Neuronal stem cell (in vitro differentiated cells): Measurements from ENCODE around the gene TSNAX.

Experiments used
- DNase-seq: peaks from one replicate; pipeline ENCODE4 v3.0.0-alpha.2; 2013; ENCODE audit warnings: low spot score
- H2AFZ ChIP-seq: one replicate; pipeline ENCODE4 v1.6.1; 2013; ENCODE audit warnings: mild to moderate bottlenecking, low read length, inconsistent platforms
- H2AK5ac ChIP-seq: 2 replicates; pipeline ENCODE4 v1.6.1; 2013; ENCODE audit warnings: low read depth, mild to moderate bottlenecking, inconsistent platforms, low read length, moderate library complexity, mixed read lengths
- H2BK120ac ChIP-seq: 2 replicates; pipeline ENCODE4 v1.6.1; 2013; ENCODE audit warnings: low read depth, mild to moderate bottlenecking, inconsistent platforms, low read length, moderate library complexity, mixed read lengths
- H2BK12ac ChIP-seq: one replicate; pipeline ENCODE4 v1.6.1; 2013; ENCODE audit warnings: low read length, inconsistent platforms
- H2BK15ac ChIP-seq: 2 replicates; pipeline ENCODE4 v1.6.1; 2013; ENCODE audit warnings: mild to moderate bottlenecking, low read length, inconsistent platforms, mixed read lengths
- H2BK5ac ChIP-seq: one replicate; pipeline ENCODE4 v1.6.1; 2013; ENCODE audit warnings: inconsistent platforms, mild to moderate bottlenecking, low read length, moderate library complexity
- H3K14ac ChIP-seq: one replicate; pipeline ENCODE4 v1.6.1; 2013; ENCODE audit warnings: low read length, inconsistent platforms
- H3K18ac ChIP-seq: 2 replicates; pipeline ENCODE4 v1.6.1; 2013; ENCODE audit warnings: low read length, inconsistent platforms
- H3K23ac ChIP-seq: 2 replicates; pipeline ENCODE4 v1.6.1; 2013; ENCODE audit warnings: low read depth, mild to moderate bottlenecking, mixed read lengths, low read length, inconsistent platforms; ENCODE audit not compliant: poor library complexity
- H3K27ac ChIP-seq: replicated peaks from 3 replicates; pipeline ENCODE4 v1.5.1; 2013; ENCODE audit warnings: low read length, inconsistent platforms
- H3K27me3 ChIP-seq, 3 experiments: 2 replicates each; pipeline ENCODE4 v1.6.1; 2013; ENCODE audit warnings: low read length in 3 of 3, mild to moderate bottlenecking in 2 of 3, inconsistent platforms in 1 of 3, low read depth in 1 of 3, mixed read lengths in 1 of 3, moderate library complexity in 1 of 3; ENCODE audit not compliant: control insufficient read depth in 3 of 3, insufficient read depth in 3 of 3
- H3K36me3 ChIP-seq, 2 donors: replicated peaks in 1 of 2; 2 replicates each; pipeline ENCODE4 v1.6.1; 2013; ENCODE audit warnings: low read length in 2 of 2; ENCODE audit not compliant: control insufficient read depth in 2 of 2, insufficient read depth in 2 of 2
- H3K4ac ChIP-seq: 2 replicates; pipeline ENCODE4 v1.6.1; 2013; ENCODE audit warnings: inconsistent platforms, mild to moderate bottlenecking, low read length, moderate library complexity
- H3K4me1 ChIP-seq, 2 donors: 1 replicate in 1 of 2; 2 replicates in 1 of 2; pipeline ENCODE4 v1.6.1; 2013; ENCODE audit warnings: low read length in 2 of 2, low read depth in 1 of 2; ENCODE audit not compliant: control insufficient read depth in 2 of 2, insufficient read depth in 1 of 2
- H3K4me2 ChIP-seq: one replicate; pipeline ENCODE4 v1.6.1; 2013; ENCODE audit warnings: mild to moderate bottlenecking, low read length, inconsistent platforms; ENCODE audit not compliant: insufficient read depth, poor library complexity, severe bottlenecking
- H3K4me3 ChIP-seq, 2 donors: 2 replicates each; pipeline ENCODE4 v1.5.1; 2013; ENCODE audit warnings: low read length in 2 of 2, mild to moderate bottlenecking in 2 of 2, inconsistent platforms in 1 of 2, moderate library complexity in 1 of 2
- H3K79me1 ChIP-seq: one replicate; pipeline ENCODE4 v1.6.1; 2013; ENCODE audit warnings: low read depth, mild to moderate bottlenecking, inconsistent platforms, low read length, moderate library complexity
- H3K9ac ChIP-seq: one replicate; pipeline ENCODE4 v1.6.1; 2013; ENCODE audit warnings: mild to moderate bottlenecking, low read depth, low read length, inconsistent platforms; ENCODE audit not compliant: poor library complexity
- H3K9me3 ChIP-seq, 2 donors: replicated peaks in 1 of 2; 2 replicates each; pipeline versions ENCODE3 to v1.6.1; 2013; ENCODE audit warnings: low read length in 2 of 2, mild to moderate bottlenecking in 2 of 2, inconsistent platforms in 1 of 2, low read depth in 1 of 2, mixed read lengths in 1 of 2, moderate library complexity in 1 of 2; ENCODE audit not compliant: control insufficient read depth in 2 of 2, insufficient read depth in 1 of 2
- H4K8ac ChIP-seq: one replicate; pipeline ENCODE4 v1.6.1; 2013; ENCODE audit warnings: low read depth, mild to moderate bottlenecking, inconsistent platforms, low read length, moderate library complexity
- H4K91ac ChIP-seq: one replicate; pipeline ENCODE4 v1.6.1; 2013; ENCODE audit warnings: low read length, low read depth, mild to moderate bottlenecking, inconsistent platforms; ENCODE audit not compliant: poor library complexity
- WGBS, 2 donors: extraction: QIAGEN DNeasy Blood & Tissue Kit; methylation state at CpG; one replicate each; pipeline ENCODE4 v1.1.7; 2013; ENCODE audit warnings: missing lambda C conversion rate in 2 of 2, mixed read lengths in 1 of 2; ENCODE audit not compliant: insufficient read length in 2 of 2, insufficient replicate concordance in 1 of 2; ENCODE audit errors: extremely low coverage in 2 of 2; 5-methylcytosine and 5-hydroxymethylcytosine counted together

TSNAX gene

DNA sequence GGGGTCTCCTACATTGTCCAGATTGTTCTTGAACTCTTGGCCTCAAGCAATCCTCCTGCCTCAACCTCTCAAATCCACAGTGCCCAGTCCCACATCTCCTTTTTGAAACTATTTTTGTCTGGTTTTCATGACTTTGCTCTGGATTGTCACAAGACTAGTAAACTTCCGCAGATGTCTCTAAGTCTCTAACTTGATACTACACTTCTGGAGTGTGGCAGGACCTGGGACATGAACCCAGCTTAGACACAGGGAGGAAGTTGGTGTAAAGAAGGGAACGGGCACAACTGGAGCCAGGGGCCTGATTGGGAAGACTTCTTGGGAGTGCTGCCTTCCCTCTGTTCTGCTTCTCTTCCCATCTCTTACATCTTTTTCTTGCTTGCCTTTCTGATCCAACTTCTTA lies 81.9 kb downstream of the TSNAX start:
- no peak overlapping the region for H3K14ac ChIP-seq
- no peak overlapping the region for H2AFZ ChIP-seq
- H3K79me1 ChIP-seq: no peaks in the 10 kb centered on the region
- no peak overlapping the region for H2AK5ac ChIP-seq
- no peak overlapping the region for H4K91ac ChIP-seq
- peaks cover 0 to 5% (median 0%) of the 10 kb centered on the region in 3 experiments for H3K27me3 ChIP-seq
- H3K4me3 ChIP-seq: no peak overlapping the region
- no peak overlapping the region for H3K18ac ChIP-seq
- no peak overlapping the region for H2BK15ac ChIP-seq
- no peaks in the 10 kb centered on the region for H3K36me3 ChIP-seq
- no peak overlapping the region for H3K4me2 ChIP-seq
- no CpG with 5 or more reads among the region's 2 CpGs for WGBS, 2 donors
- no peak overlapping the region for H3K23ac ChIP-seq
- H3K9ac ChIP-seq: no peak overlapping the region
- no peak overlapping the region for H2BK120ac ChIP-seq
- H2BK5ac ChIP-seq: no peak overlapping the region
- no peak overlapping the region for H4K8ac ChIP-seq
- H3K4ac ChIP-seq: no peak overlapping the region
- H3K4me1 ChIP-seq: no peaks in the 10 kb centered on the region
- no peak for DNase-seq
- peaks cover 0 to 4% of the 10 kb centered on the region in 2 donors for H3K9me3 ChIP-seq
- H2BK12ac ChIP-seq: no peak overlapping the region
- no peak overlapping the region for H3K27ac ChIP-seq

DNA sequence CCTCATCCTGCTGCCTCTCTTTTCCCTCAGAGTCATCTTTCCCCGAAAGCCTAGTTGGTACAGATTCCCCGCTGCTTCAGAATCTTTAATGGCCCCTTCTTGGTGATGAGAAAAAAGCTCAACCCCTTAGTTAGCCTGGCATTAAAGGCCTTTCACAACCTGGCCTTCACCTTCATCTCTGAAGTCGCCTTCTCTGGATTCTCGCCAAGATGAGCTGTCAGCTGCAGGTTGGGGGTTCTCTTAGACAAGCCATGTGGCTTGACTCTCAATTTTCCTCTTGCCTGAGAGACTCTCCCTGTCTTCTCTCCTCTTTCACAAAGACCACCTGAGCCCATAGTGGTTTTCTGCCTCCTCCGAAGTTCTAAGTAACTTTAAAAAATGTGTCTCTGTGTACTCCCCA lies 82.6 kb downstream of the TSNAX start:
- H2AFZ ChIP-seq: no peak overlapping the region
- peaks cover 0 to 5% (median 0%) of the 10 kb centered on the region in 3 experiments for H3K27me3 ChIP-seq
- H4K91ac ChIP-seq: no peak overlapping the region
- no peak overlapping the region for H3K14ac ChIP-seq
- H2AK5ac ChIP-seq: no peak overlapping the region
- no peak overlapping the region for H2BK120ac ChIP-seq
- no peaks in the 10 kb centered on the region for H3K4me1 ChIP-seq
- H4K8ac ChIP-seq: no peak overlapping the region
- H3K79me1 ChIP-seq: no peaks in the 10 kb centered on the region
- WGBS, 2 donors: no CpG with 5 or more reads among the region's 5 CpGs
- peaks cover 0 to 4% of the 10 kb centered on the region in 2 donors for H3K9me3 ChIP-seq
- no peak overlapping the region for H3K18ac ChIP-seq
- no peak overlapping the region for H2BK5ac ChIP-seq
- no peak for DNase-seq
- no peak overlapping the region for H3K4me2 ChIP-seq
- H2BK12ac ChIP-seq: no peak overlapping the region
- no peak overlapping the region for H2BK15ac ChIP-seq
- H3K23ac ChIP-seq: no peak overlapping the region
- no peak overlapping the region for H3K4ac ChIP-seq
- no peak overlapping the region for H3K4me3 ChIP-seq
- no peak overlapping the region for H3K9ac ChIP-seq
- no peak overlapping the region for H3K27ac ChIP-seq
- no peaks in the 10 kb centered on the region for H3K36me3 ChIP-seq

DNA sequence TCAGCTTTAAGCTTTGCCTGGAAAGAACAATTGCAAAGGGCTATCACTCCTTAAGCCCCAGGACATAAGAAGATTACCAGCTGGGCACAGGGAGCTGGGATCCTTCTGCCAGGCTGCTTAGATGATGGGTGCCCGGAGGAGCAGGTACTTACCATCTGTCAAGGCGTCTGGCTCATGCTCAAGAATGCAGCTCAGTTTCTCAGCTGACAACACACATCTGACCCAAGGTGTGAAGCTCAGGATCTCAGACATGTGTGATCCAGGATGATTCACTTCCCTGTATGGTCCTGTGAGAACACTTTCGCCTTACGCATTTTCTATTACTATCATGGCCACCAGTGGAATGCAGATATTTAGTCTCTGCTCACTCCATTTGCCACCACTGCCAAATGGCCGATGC lies 83.4 kb downstream of the TSNAX start:
- Histone ChIP-seq H3K27me3 (peaks cover 0 to 5% (median 0%) of the 10 kb centered on the region in 3 experiments), H3K4ac (no peak overlapping the region), H3K36me3 (no peaks in the 10 kb centered on the region), H3K18ac (no peak overlapping the region), H2BK5ac (no peak overlapping the region), H3K79me1 (no peaks in the 10 kb centered on the region), H4K91ac (no peak overlapping the region), H2BK15ac (no peak overlapping the region), H3K9ac (no peak overlapping the region), H3K14ac (no peak overlapping the region), H3K4me1 (no peaks in the 10 kb centered on the region), H2BK12ac (no peak overlapping the region), H2BK120ac (no peak overlapping the region), H3K27ac (no peak overlapping the region), H2AFZ (no peak overlapping the region), H4K8ac (no peak overlapping the region), H3K4me2 (no peak overlapping the region), H3K4me3 (no peak overlapping the region), H3K23ac (no peak overlapping the region), H2AK5ac (no peak overlapping the region), H3K9me3 (peaks cover 0 to 4% of the 10 kb centered on the region in 2 donors)
- no CpG with 5 or more reads among the region's 5 CpGs for WGBS, 2 donors
- DNase-seq: no peak

DNA sequence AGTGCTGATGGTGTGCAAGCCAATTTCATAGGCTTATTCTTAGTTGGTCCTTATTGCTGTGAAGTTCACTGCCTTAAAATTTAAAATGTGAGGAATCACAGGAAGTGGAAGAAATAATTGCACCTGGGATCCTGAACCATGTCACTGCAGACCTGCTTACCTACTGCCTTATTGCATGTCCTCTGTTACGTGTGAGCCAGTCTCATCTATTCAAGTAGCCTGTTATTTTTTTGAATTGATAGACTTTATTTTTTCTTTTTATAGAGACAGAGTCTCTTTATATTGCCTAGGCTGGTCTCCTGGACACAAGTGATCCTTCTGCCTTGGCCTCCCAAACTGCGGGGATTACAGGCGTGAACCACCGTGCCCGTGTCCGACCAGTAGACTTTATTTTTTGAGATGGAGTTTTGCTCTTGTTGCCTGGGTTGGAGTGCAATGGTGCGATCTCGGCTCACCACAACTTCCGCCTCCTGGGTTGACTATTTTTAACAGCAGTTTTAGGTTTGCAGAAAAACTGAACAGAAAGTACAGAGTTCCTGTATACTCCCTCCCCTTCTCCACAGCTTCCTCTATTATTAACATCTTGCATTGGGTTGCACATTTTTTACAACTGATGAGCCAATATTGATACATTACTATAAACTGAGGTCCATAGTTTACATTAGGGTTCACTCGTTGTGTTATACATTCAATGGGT lies 84.1 kb downstream of the TSNAX start:
- no peak overlapping the region for H3K9ac ChIP-seq
- no peak overlapping the region for H2AFZ ChIP-seq
- H2BK12ac ChIP-seq: no peak overlapping the region
- no peaks in the 10 kb centered on the region for H3K4me1 ChIP-seq
- H3K9me3 ChIP-seq: peaks cover 0 to 4% of the 10 kb centered on the region in 2 donors
- H2BK15ac ChIP-seq: no peak overlapping the region
- H2AK5ac ChIP-seq: no peak overlapping the region
- H3K18ac ChIP-seq: no peak overlapping the region
- peaks cover 0 to 5% (median 0%) of the 10 kb centered on the region in 3 experiments for H3K27me3 ChIP-seq
- H3K23ac ChIP-seq: no peak overlapping the region
- no peak overlapping the region for H3K4me3 ChIP-seq
- WGBS, 2 donors: no CpG with 5 or more reads among the region's 10 CpGs
- no peaks in the 10 kb centered on the region for H3K36me3 ChIP-seq
- H3K79me1 ChIP-seq: no peaks in the 10 kb centered on the region
- no peak overlapping the region for H4K8ac ChIP-seq
- H3K14ac ChIP-seq: no peak overlapping the region
- no peak for DNase-seq
- H2BK120ac ChIP-seq: no peak overlapping the region
- no peak overlapping the region for H3K4me2 ChIP-seq
- H3K4ac ChIP-seq: no peak overlapping the region
- no peak overlapping the region for H2BK5ac ChIP-seq
- no peak overlapping the region for H4K91ac ChIP-seq
- no peak overlapping the region for H3K27ac ChIP-seq
